NCI-H446 treated with DMSO at 0.1 percent for 48 hours (cell line): ENCODE results near the gene AHNAK2.
"Not testable (repeated sequence)": the region's sequence is repeated elsewhere in the genome, so short reads cannot be mapped to it uniquely, and the experiment has no call there.

Experiments used
- DNase-seq: peaks from one replicate; lab custom pipeline; 2025; lab: John Stamatoyannopoulos, UW

The AHNAK2 gene

DNA sequence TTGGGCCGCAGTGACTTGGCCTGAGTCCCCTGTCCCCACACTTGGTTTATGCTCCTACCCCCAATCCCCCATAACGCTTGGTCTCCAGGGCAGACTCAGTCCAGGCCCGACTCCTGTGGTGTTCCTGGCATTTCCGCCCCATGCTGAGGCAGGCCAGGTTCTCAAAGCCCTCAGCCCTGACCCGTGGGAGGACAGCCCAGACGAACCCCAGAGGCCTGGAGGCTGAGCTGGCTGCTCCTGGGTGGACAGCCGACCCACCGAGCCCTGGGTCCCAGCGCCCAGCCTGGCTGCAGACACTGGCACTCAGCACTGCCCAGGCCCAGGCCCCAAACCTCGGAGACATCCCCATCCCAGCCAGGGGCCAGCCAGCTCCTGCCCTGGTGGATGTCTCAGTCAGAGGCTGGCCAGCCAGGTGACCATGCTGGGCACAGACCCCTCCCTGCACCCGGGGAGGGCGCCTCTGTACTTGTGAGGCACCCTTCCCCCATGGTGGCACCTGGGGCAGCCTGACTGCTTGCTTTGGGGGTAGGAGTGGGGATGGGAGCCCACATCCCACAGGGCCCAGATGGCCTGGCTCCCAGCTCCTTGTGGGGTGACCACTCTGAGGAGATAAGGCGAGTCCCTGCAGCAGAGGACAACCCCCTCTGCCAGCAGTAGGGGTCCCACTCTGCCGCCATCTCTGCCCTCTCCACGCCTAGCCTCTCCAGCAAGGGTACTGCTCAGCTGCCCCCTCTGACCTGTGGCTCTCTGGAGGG is 52.1 kb downstream of the AHNAK2 start:
- no peak for DNase-seq

DNA sequence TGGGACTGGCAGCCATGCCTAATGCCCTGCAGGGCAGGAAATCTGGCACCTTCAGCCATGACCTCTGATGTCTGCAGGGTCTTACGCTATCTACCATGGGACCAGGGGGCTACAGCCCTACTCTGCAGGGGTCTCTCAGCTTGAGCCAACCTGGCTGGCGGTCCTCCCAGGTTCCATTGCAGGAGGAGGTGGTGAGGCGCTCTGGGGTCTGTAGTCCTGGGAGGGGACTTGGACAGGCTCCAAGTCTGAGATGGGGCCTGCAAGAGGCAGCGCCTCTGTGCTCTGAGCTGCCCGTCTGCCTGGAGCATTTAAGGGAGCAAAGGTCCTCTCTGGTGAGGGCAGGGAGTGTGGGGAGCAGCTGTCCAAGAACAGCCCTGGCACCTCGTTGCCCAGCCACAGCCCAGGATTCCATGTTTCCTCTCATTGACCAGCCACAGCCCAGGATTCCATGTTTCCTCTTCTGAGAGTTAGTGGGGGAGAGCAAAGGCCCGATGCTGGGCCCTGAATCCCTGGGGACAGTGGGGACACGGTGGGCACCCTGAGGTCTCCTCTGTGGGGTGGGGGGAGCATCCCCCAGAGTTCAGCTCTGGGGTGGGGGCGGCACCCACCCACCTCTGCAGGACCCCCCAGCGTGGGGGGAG is 52.8 kb downstream of the AHNAK2 start:
- no peak for DNase-seq

DNA sequence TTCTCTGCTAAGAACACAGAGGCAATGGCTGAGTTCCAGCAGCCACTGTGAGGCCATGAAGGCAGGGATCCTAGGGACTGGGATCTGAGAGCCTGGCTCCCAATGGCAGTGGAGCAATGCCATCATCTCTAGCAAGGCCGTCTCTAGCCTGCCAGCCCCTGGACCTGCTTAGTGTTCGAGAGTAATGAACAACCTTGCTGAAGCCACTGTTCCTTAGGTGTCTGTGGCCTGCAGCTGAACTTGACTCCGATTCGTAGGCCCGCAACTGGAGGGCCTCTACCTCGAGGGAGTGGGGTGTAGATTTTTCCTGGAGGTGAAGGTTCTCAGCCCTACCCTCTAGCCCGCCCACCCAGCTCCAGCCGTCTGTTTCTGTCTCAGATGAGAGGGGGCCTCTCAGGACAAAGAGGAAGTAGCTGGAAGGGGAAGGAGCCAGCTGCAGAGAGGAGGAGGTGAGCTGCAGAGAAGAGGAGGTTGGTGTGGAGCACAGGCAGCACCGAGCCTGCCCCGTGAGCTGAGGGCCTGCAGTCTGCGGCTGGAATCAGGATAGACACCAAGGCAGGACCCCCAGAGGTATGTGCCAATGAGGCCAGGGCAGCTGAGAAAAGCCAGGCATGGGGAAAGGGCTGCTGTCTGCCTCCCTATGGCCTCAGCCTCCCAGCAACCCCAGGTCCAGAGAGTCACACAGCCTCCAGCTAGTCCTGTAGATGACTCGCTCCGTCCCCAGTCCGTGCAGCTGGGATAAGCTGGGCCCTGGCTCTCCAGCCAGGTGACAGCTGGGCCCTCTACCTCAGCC is 53.6 kb downstream of the AHNAK2 start, which contains the start of gene PLD4:
Gene PLD4, plus strand, starts transcription at position 459 of the 793 bp plus-strand sequence. CDS start 2,262 bp downstream, outside the sequence.
- DNase-seq = no peak

DNA sequence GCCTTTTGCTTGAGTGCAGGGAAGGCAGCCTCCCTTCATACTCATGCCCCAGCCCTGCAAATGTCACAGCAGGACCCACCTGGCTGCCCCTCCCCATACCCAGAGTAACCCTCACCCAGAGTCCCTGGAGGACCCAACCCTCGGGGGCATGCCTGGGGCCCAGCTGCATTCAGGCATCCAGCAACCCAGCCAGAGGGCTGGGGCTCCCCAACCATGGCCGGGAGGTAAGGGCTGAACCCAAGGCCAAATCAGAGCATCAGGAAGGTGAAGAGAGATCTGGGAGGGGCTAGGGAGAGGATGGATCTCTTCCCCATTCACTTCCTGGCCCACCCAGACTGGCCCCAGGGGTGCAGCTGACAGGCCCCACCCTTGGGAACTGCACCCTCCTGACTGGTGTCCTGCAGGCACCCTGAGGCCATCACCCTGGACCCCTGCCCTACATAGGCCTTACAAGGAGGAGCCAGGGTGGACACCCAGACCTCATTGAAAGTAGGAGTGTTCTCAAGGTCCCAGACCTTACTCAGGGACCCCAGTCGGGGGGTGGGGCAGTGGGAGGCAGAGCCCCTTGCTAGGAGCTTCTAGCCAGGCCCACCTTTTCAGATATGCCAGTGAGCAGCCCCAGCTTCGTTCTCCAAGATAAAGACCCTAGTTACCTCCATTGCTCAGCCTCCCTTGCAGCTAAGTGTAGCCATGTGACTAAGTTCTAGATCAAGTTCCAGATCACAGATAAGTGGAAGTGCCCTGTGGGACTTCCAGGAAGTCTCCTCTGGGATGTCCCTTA is 54.3 kb downstream of the AHNAK2 start:
- no peak for DNase-seq

- no peak for DNase-seq
Measured at GRCh38 chr14:104919993-104920315, 58.2 kb downstream of the AHNAK2 start.

DNA sequence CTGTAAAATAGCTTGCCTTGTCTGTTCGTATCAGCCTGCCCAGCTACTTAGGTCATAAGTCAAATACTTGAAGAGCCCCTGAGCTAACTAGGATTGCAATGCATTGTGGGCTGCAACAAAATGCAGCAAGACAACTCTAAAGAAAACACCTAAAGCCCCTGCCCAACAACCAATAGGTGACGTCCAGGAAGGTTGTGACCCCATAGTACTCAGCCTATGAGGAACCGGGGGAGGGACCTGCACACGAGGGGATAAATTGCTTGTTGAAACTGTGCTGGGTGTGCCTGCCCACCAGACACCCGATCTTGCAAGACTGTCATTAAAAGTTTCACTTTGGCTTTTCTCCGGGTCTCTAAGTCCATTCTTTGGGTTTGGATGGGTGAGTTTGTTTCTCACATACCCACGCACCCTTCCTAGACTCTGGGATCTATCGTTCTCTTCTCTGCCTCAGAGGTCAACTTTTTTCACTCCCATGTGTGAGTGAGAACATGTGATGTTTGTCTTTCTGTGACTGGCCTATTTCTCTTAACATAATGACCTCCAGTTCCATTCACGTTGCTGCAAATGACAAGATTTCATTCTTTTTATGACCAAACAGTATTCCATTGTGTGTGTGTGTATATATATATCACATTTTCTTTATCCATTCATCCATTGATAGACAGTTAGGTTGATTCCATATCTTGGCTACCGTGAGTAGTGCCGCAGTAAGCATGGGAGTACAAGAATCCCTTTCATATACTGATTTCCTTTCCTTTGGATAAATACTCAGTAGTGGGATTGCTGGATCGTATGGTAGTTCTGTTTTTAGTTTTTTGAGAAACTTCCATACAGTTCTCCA is 58.8 kb downstream of the AHNAK2 start:
- DNase-seq = not testable (repeated sequence)

- DNase-seq = no peak
Measured at GRCh38 chr14:104917993-104918392, 60.2 kb downstream of the AHNAK2 start.

- no peak for DNase-seq
Measured at GRCh38 chr14:104917116-104917515, 61.1 kb downstream of the AHNAK2 start.

DNA sequence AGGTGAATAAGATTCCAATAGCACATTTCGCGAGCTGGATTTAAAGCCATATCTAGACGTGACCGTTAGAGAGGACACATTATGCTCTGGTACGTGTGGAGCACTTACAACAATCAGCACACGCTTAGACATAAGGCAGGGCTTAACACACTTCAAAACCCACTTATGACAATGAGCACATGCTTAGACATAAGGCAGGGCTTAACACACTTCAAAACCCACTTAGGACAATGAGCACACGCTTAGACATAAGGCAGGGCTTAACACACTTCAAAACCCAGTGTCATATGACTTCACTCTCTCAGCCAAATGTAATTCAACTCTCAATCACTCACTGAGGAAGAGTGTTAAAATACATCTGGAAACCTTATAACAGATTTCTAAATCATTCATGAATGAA is 64.7 kb downstream of the AHNAK2 start:
- no peak for DNase-seq

DNA sequence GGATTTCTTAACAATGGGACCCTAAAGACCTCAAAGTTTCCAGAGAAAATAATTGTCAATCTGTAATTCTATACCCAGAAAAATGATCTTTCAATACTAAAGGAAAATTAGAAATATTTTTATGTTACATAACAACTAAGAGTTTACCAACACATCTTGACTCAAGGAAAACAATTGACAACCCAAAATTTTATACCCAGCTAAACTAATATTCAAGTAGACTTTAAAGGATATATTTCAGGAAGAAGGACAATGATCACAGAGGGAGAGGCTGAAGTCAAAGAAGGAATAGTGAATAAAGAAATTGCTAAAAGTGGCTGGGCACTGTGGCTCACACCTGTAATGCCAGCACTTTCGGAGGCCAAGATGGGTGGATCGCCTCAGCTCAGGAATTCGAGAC is 66.1 kb downstream of the AHNAK2 start:
- DNase-seq = no peak

DNA sequence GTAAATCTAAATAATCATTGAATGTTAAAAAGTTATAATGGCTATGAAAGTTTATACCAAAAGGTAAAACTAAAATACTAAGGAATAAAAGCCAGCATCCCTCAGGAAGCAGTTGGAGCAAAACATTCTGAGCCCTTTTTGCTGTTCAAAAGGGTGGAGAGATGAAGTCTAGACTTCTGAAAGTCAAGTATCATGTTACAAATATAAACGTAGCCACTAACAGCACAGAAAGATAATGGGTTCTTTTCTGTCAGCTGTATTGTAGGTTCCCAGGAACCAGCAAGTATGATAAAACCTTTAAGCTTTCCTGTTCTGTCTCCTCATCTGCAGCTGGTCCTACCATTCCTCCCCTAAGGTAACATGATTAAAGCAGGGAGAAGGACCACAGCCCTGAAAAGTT is 69.9 kb downstream of the AHNAK2 start:
- no peak for DNase-seq

DNA sequence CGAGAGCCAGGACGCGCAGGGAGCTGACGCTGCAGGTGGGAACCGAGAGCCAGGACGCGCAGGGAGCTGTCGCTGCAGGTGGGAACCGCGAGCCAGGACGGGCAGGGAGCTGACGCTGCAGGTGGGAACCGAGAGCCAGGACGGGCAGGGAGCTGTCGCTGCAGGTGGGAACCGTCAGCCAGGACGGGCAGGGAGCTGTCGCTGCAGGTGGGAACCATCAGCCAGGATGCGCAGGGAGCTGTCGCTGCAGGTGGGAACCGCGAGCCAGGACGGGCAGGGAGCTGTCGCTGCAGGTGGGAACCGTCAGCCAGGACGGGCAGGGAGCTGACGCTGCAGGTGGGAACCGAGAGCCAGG is 72.6 kb downstream of the AHNAK2 start:
- not testable (repeated sequence) for DNase-seq

DNA sequence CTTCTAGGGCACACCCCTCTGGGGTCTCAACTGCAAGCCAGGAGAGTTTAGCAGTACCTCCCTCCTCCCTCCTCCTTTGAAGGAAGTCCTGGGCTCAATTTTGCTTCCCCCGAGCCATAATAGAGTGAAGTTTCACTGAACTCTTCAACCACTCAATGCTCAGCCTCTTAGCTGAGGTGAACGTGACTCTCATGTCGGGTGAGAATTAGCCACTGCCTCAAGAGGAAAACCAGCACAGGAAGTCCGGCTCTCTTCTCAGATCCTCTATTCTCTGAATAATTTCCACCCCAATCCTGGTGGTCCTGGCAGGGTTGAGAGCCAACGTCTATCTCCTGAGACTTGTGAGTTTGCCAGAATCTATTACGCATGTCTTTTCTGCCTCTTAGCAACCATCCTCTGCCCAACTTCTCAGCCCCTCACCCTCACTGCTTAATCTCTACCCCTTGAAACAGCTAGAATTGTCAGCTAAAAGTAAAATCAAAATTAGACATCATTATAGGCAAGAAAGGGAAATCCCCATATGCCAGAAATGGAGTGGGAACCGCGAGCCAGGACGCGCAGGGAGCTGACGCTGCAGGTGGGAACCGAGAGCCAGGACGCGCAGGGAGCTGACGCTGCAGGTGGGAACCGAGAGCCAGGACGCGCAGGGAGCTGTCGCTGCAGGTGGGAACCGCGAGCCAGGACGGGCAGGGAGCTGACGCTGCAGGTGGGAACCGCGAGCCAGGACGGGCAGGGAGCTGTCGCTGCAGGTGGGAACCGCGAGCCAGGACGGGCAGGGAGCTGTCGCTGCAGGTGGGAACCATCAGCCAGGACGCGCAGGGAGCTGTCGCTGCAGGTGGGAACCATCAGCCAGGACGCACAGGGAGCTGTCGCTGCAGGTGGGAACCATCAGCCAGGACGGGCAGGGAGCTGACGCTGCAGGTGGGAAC is 73.3 kb downstream of the AHNAK2 start:
- not testable (repeated sequence) for DNase-seq

DNA sequence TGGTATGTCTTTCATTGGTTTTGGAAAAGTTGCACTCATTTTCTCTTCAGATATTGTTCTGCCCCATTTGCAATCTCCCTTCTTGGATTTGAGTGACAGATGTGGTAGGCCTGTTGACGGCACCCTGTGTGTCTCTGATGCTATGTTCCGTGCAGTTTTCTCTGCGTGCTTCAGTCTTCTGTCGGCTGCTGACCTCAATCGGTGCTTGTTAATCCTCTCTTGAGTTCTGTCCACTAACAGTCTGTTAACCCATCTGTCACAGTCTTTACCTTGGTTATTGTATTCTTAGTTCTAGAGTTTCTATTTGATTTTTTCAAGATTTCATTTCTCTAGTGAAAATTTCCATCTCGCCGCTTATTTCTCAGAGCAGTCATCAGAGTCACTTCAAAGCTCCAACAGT is 74.2 kb downstream of the AHNAK2 start:
- no peak for DNase-seq

GRCh38 chr14:104900639-104901512 is 77.3 kb downstream of the AHNAK2 start:
- DNase-seq = no peak

DNA sequence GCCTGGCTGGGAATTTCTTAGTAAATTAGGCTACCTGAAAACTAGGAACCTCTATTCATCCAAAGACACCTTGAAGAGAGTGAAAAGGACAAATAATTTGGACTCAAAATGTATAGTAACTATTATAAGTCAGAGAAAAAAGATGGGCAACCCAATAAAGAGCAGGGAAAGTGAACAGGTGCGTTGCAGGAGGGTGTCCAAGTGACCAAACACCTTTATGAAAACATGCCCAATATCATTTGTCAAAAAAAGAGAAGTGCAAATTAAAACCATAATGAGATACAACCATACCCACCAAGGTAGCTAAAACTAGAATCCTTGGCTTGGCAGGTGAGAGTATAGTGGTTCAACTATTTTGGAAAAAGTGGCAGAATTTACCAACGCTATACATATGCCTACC is 78.4 kb downstream of the AHNAK2 start:
- no peak for DNase-seq

GRCh38 chr14:104898870-104899510 is 79.2 kb downstream of the AHNAK2 start:
- DNase-seq = no peak

GRCh38 chr14:104898195-104898558 is 80.0 kb downstream of the AHNAK2 start:
- no peak for DNase-seq
